Endothelial cell of umbilical vein (primary cell): ENCODE results near the gene PKMYT1. TPM values are rescaled to one million over a fixed set of nuclear protein-coding genes. Genes with fewer than 3 reads are reported as not detected.

Experiments used
- BruUV-seq: library from RNA; stranded (reverse); fragments of 400-500 nt; replicated peaks from 2 replicates; lab custom pipeline; 2021; lab: Mats Ljungman, UMichigan
- CTCF ChIA-PET: fragments of 300-600, 350-600 bp; sonication (Branson Sonifier 250); formaldehyde crosslinking; loops from one replicate; lab custom pipeline; 2021; ENCODE audit warnings: antibody characterized with exemption, inconsistent platforms; lab: Charles Lee
- POLR2A ChIA-PET: fragments of 300-600, 350-600 bp; sonication (Branson Sonifier 250); formaldehyde crosslinking; loops from one replicate; lab custom pipeline; 2021; ENCODE audit warnings: antibody characterized with exemption, inconsistent platforms; lab: Charles Lee
- DNase-seq: peaks from one replicate; pipeline ENCODE4 v3.0.0-alpha.2; 2011; ENCODE audit warnings: low read depth, low spot score
- FAIRE-seq: peaks from 2 replicates; lab custom pipeline; 2011; peaks lifted over from hg19 to GRCh38; lab: Jason Lieb, UNC
- H2AFZ ChIP-seq: 2 replicates; pipeline ENCODE4 v1.6.0; 2012; ENCODE audit warnings: low read depth, low read length, control low read depth, inconsistent platforms
- H3K27ac ChIP-seq: 2 replicates; pipeline ENCODE4 v1.5.1; 2011; ENCODE audit warnings: low read depth, mild to moderate bottlenecking, control low read depth, low read length, moderate library complexity; ENCODE audit not compliant: insufficient read depth
- H3K27me3 ChIP-seq, 2 experiments: 2 replicates each; pipeline versions ENCODE4 v1.6.0 to v1.6.1; 2011; ENCODE audit warnings: low read length in 2 of 2, mixed read lengths in 1 of 2; ENCODE audit not compliant: control insufficient read depth in 2 of 2, insufficient read depth in 2 of 2
- H3K36me3 ChIP-seq, 2 experiments: 2 replicates in 1 of 2; 3 replicates in 1 of 2; pipeline ENCODE4 v1.5.1; 2011; ENCODE audit warnings: low read length in 2 of 2, mild to moderate bottlenecking in 1 of 2, moderate library complexity in 1 of 2; ENCODE audit not compliant: control insufficient read depth in 2 of 2, insufficient read depth in 2 of 2; ENCODE audit errors: extremely low read depth in 1 of 2
- H3K4me1 ChIP-seq: 3 replicates; pipeline ENCODE4 v1.5.1; 2011; ENCODE audit warnings: mild to moderate bottlenecking, low read length; ENCODE audit not compliant: control insufficient read depth, insufficient read depth; ENCODE audit errors: extremely low read depth
- H3K4me2 ChIP-seq: 2 replicates; pipeline ENCODE4 v1.6.1; 2011; ENCODE audit warnings: low read length, control low read depth, mixed read lengths; ENCODE audit not compliant: insufficient read depth
- H3K4me3 ChIP-seq, 3 experiments: fragments of 200-600 bp in 1 of 3; sonication (generic), shearing (Covaris generic) in 1 of 3; replicated peaks in 1 of 3; 2 replicates each; pipeline ENCODE4 v1.5.1; 2011 to 2016; ENCODE audit warnings: control low read depth in 3 of 3, low read length in 3 of 3, mild to moderate bottlenecking in 2 of 3, inconsistent platforms in 1 of 3, low read depth in 1 of 3, moderate library complexity in 1 of 3; ENCODE audit not compliant: insufficient read depth in 1 of 3
- H3K79me2 ChIP-seq: 2 replicates; pipeline ENCODE4 v1.6.0; 2012; ENCODE audit warnings: low read length, inconsistent platforms; ENCODE audit not compliant: control insufficient read depth, insufficient read depth
- H3K9ac ChIP-seq: replicated peaks from 2 replicates; pipeline ENCODE3; 2011; ENCODE audit warnings: low read length, control low read depth; ENCODE audit not compliant: insufficient read depth; ENCODE audit errors: extremely low read depth
- H3K9me1 ChIP-seq: replicated peaks from 3 replicates; pipeline ENCODE4 v1.6.0; 2011; ENCODE audit warnings: mild to moderate bottlenecking, low read length; ENCODE audit not compliant: control insufficient read depth, insufficient read depth; ENCODE audit errors: extremely low read depth
- H3K9me3 ChIP-seq: replicated peaks from 2 replicates; pipeline ENCODE4 v1.5.1; 2012; ENCODE audit warnings: low read length, inconsistent platforms; ENCODE audit not compliant: control insufficient read depth, insufficient read depth
- H4K20me1 ChIP-seq: replicated peaks from 2 replicates; pipeline ENCODE3; 2011; ENCODE audit warnings: mild to moderate bottlenecking, low read length; ENCODE audit not compliant: control insufficient read depth, insufficient read depth; ENCODE audit errors: extremely low read depth
- CTCF ChIP-seq, 2 donors: IDR thresholded peaks; 1 replicate in 1 of 2; 2 replicates in 1 of 2; pipeline ENCODE4 v1.5.1; 2011; ENCODE audit warnings: low read length in 2 of 2, mild to moderate bottlenecking in 2 of 2, moderate library complexity in 2 of 2, control low read depth in 1 of 2, inconsistent platforms in 1 of 2, low read depth in 1 of 2; ENCODE audit not compliant: insufficient read depth in 1 of 2; ENCODE audit errors: extremely low read depth in 1 of 2
- EZH2 ChIP-seq: IDR thresholded peaks from 2 replicates; pipeline ENCODE4 v1.6.1; 2012; ENCODE audit warnings: borderline replicate concordance, low read depth, mild to moderate bottlenecking, moderate library complexity, low read length, inconsistent platforms; ENCODE audit not compliant: severe bottlenecking
- FOS ChIP-seq: IDR thresholded peaks from 2 replicates; pipeline ENCODE4 v1.6.1; 2011; ENCODE audit warnings: mild to moderate bottlenecking, low read length, moderate library complexity, borderline replicate concordance; ENCODE audit not compliant: insufficient read depth
- GATA2 ChIP-seq: IDR thresholded peaks from 2 replicates; pipeline ENCODE4 v1.7.0; 2011; ENCODE audit warnings: low read depth, mild to moderate bottlenecking, moderate library complexity, mixed read lengths, low read length; ENCODE audit not compliant: insufficient read length, insufficient read depth
- JUN ChIP-seq: IDR thresholded peaks from 2 replicates; pipeline ENCODE4 v1.6.1; 2011; ENCODE audit warnings: borderline replicate concordance, low read depth; ENCODE audit not compliant: insufficient read length, insufficient read depth
- MAX ChIP-seq: IDR thresholded peaks from 2 replicates; pipeline ENCODE4 v1.6.1; 2011; ENCODE audit not compliant: insufficient read depth, insufficient read length
- MYC ChIP-seq: IDR thresholded peaks from one replicate; pipeline ENCODE4 v1.6.1; 2011; ENCODE audit warnings: mild to moderate bottlenecking, low read depth, low read length
- POLR2A ChIP-seq: IDR thresholded peaks from 2 replicates; pipeline ENCODE4 v1.6.1; 2012; ENCODE audit warnings: low read depth, mild to moderate bottlenecking, control low read depth, low read length
- POLR2AphosphoS5 ChIP-seq: IDR thresholded peaks from 2 replicates; pipeline ENCODE4 v1.6.1; 2012; ENCODE audit warnings: low read depth, mild to moderate bottlenecking, control low read depth, low read length, moderate library complexity; ENCODE audit not compliant: insufficient read depth
- dilution Hi-C: fragments of 300-500 bp; cut with MboI; formaldehyde crosslinking; loops from one replicate; pipeline ENCODE4 v1.15.0; 2019; ENCODE audit warnings: low sequenced_read_pairs; ENCODE audit not compliant: extremely low pct_ligation_motif_present
- intact Hi-C: fragments of 100-400 bp; cut with micrococcal nuclease; formaldehyde crosslinking; loops from one replicate; pipeline ENCODE4 v1.10.0; 2022
- polyA plus RNA-seq, 4 experiments: library from polyadenylated mRNA; depleted of rRNA in 3 of 4; stranded (reverse) in 3 of 4; unstranded in 1 of 4; fragments of >200 nt; gene quantifications; 2 replicates each; pipeline versions ENCODE4 v1.2.1 to v1.2.3, GENCODE V29; 2011 to 2012; ENCODE audit warnings: missing spikeins in 1 of 4
- total RNA-seq: library from RNA; stranded (reverse); gene quantifications from 2 replicates; pipeline ENCODE4 v1.2.3, GENCODE V29; 2021

The PKMYT1 gene
- total and polyA plus RNA-seq, 2 donors (not counting 3 experiments of a cell fraction or from before 2014, with no cell fraction given), result 26.1 to 48.5 TPM

- no peak for TF ChIP-seq EZH2
- TF ChIP-seq GATA2, result no peak
- TF ChIP-seq POLR2A, result no peak
- TF ChIP-seq JUN, result no peak
- no peak for TF ChIP-seq MAX
- TF ChIP-seq CTCF (IDR thresholded peaks at IDR 0.05; ENCODE audit: extremely low read depth in 1 of 2, insufficient read depth in 1 of 2, low read depth in 1 of 2, low read length in 2 of 2), result no peak
- no peak for TF ChIP-seq FOS
- TF ChIP-seq POLR2AphosphoS5, result no peak
- TF ChIP-seq MYC, result no peak
- Histone ChIP-seq H3K9me1 (no peaks in the 10 kb centered on the region), H2AFZ (no peak overlapping the region), H3K9ac (no peak overlapping the region), H3K4me1 (peaks cover 13% of the 10 kb centered on the region), H4K20me1 (no peaks in the 10 kb centered on the region), H3K4me3 (no peak overlapping the region), H3K27me3 (peaks cover 20 to 21% of the 10 kb centered on the region in 2 experiments), H3K9me3 (no peaks in the 10 kb centered on the region), H3K27ac (no peak overlapping the region), H3K79me2 (no peaks in the 10 kb centered on the region), H3K4me2 (no peak overlapping the region), H3K36me3 (no peaks in the 10 kb centered on the region)
- ChIA-PET POLR2A (interaction anchor here (1.2 kb wide), 1 partner anchor 9 kb away, joined by 6 read pairs; the partner anchor contains the start of gene TNFRSF12A), CTCF (interaction anchor here (1.8 to 2.0 kb wide), 3 partner anchors 10 to 41 kb away, joined by 4 to 9 read pairs (median 7); partner anchors contain the start of genes PAQR4 and TNFRSF12A)
- DNase-seq (no peak), FAIRE-seq (no peak)
- no TSS peak for BruUV-seq
- intact Hi-C loops (no loop called here), dilution Hi-C loops (no loop called here)
Observed at GRCh38 chr16:3010510-3010909, 30.3 kb upstream of the PKMYT1 start.
